CD4-positive, alpha-beta T cell treated with Interleukin-4 for 4 hours (primary cell): ENCODE data around the gene NTRK2.

Source experiments
- DNase-seq: peaks from one replicate; pipeline ENCODE4 v3.0.0-alpha.2; 2020

The NTRK2 gene

DNA sequence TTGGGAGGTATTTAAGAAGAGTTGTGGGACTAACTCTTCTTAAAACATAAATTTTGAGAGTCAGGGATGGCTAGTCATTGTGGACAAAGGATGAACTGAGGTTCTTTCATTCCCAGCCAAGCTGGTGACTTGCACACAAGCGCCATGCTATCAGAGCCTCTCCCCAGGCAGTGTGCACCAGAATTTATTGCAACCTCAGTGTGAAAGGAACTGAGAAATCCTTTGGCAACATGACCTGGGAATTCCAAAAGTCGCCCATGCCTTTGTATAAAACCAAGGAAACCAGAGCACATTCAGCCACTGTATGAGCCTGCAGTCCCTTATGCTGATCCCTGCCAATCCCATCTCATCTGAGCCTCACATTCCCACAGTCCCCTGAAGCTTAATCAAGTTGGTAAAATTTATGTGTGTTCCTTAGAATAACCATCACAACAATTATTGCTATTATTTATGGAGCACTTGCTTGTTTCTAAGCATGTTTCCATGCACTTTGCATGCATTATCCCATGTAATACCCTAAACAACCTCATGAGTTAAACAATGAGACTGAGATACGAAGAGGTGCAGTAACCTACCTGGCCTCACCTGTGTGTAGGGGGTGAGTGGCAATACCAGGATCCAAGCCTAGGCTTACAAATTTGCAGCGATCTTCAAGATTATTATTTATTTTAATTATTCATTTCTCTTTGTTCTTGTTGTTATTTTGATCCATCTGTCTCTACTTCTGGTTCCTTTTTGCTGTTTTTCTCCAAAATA is 116.4 kb downstream of the NTRK2 start:
- no peak for DNase-seq

DNA sequence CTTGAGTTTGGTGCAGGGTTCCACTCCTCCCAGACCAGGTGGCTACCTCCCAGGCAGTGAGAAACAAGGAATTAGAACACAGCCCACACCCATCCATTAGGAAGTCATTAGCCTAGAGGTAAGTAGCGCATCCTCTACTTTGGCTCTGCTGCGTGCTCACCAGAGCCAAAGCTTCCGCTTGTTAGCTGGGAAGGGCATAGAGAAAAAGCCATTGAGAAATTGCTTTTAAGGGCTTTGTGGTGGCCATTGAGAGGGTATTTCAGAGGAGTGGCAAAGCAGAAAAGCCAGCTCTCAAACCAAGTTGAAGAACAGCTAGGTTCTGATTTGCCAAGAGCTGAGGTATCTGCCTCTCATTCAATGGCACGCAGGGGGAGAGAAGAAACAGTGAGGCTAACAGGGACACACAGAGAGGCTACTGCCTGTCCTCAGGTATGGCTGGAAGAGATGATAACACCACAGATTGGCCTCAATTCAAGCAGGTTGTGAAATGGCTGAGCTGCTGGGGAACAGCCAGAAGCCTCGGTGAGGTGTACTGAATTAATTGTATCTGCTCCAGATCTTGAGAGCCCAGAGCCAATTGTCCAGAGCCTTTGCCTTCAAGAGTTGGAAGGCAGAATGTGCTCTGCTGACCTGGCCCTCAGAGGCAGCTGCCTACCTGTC is 119.4 kb downstream of the NTRK2 start:
- no peak for DNase-seq

- no peak for DNase-seq
Observed at GRCh38 chr9:84789463-84789830, 119.9 kb downstream of the NTRK2 start.

- no peak for DNase-seq
Observed at GRCh38 chr9:84791643-84792042, 122.1 kb downstream of the NTRK2 start.

DNA sequence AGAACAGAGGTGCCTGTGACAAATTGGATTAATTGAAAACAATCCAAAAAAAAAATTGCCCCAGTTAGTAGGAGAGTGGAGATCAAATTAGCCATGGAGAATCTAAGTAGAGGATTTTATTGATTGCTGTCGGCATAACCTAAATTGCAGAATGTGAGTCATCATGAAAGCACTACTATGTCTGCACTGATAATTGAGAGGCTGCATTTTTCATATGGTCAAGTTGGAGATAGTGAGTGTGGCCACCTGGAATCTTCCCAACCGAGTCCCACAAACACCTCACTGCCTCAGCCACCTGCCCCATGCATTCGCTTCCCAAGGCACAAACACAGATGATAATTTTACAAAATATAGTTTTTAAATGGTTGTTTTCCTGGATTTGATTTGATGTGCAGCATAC is 123.7 kb downstream of the NTRK2 start:
- DNase-seq: no peak

GRCh38 chr9:84794981-84795637 is 125.6 kb downstream of the NTRK2 start:
- no peak for DNase-seq

DNA sequence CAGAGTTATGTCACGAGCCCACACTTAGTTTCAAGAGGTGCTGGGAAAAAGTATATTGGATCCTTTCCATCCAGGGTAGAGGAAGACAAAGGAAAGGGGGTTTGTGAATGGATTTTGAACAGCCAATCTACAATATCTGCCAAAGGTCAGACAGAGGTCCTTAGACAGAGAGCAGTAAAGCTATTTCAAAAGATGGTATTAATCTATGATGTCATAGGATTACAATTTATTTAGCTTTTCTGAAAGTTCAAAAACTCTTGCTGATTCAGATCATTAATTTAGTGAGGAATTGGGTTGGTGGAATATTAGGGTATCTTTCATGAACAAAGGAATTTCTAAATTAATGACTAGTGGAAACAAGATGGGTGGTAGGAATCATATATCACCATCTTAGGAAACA is 126.9 kb downstream of the NTRK2 start:
- DNase-seq: no peak

DNA sequence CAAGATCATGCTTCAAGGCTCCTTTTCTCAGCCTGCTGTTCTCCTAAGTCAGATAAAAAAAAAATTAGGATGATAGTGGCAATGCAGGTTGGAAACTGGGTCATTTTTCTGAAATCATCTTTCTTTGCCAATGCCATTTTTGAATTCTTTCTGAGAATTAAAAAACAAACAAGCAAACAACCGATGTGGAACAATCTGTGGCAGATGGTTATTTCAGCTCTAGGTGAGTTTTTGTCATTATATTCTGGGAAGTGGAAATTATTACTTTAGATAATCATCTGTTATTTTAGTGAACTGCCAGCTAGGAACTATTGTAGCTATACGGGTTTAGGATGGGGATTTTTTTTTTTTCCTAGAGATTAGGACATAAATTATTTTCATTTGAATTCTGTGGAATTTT is 129.7 kb downstream of the NTRK2 start:
- no peak for DNase-seq

GRCh38 chr9:84804951-84805694 is 135.6 kb downstream of the NTRK2 start:
- DNase-seq: no peak

DNA sequence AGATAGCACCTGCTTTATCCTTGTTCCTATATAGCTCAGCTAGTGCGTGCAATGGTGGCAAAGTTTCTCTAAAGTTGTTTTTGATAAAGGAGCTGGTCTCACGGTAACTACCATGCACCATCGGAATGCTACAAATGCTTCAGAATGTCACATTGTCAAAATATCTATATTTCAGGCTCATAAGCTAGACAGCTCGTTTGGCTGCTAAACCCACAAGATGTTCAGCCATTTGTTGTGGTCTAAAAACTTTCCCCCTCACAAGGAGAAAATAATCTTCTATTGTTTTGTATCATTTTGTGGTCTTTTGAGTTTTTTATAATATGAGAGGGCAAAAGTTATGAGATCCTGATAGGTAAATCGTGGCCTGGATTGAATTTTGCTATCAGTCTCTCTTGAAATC is 137.9 kb downstream of the NTRK2 start:
- DNase-seq: no peak

DNA sequence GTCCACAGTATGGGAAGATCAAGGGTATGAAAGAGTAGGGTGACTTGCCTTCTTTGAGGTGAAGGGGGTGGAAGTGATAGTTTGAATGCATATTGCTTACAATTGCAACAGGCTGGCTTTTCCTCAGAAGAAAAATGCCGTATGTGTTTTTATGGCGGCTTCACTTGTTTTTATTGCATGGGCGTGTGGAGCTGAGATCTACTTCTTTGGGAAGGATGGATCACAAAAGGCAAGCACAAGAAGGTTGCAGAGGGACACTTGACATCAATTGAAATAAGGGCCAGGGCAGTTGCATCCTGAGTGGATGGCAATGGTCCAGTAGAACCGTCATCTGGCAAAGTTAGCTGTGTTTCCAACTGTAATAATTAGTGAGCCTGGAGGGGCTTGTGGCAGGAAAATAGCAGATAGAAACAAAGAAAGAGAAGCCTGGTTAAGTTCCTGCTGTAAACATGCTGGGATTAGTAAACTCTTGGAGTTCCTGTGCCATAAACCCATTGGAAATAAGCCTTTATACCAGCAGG is 138.4 kb downstream of the NTRK2 start:
- DNase-seq: no peak

GRCh38 chr9:84808416-84808815 is 138.9 kb downstream of the NTRK2 start:
- DNase-seq: no peak

GRCh38 chr9:84811072-84811750 is 141.7 kb downstream of the NTRK2 start:
- DNase-seq: no peak

GRCh38 chr9:84811751-84812074 is 142.2 kb downstream of the NTRK2 start:
- DNase-seq: no peak

DNA sequence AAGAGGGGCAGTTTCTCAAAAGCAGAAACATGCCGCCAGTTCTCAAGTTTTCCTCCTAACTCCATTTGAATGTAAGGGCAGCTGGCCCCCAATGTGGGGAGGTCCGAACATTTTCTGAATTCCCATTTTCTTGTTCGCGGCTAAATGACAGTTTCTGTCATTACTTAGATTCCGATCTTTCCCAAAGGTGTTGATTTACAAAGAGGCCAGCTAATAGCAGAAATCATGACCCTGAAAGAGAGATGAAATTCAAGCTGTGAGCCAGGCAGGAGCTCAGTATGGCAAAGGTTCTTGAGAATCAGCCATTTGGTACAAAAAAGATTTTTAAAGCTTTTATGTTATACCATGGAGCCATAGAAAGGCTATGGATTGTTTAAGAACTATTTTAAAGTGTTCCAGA is 142.8 kb downstream of the NTRK2 start:
- no peak for DNase-seq

DNA sequence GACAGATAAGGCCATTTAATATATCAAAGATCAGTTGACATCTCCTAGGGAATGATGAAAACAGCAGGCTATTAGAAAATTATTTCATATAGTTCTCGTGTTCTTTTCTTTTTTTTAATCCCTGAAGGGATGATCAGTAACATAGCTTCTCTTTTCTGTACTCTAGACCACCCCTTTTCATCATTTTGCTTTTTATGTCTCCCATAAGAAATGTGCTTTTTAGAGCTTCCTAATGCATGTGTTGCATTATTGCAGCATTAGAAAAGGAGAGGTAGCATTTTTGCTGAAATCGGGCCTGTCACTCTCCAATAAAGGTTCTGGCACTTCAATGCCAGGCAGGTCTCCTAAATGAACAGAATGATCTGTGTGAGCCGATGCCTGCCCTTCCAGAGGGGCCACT is 143.3 kb downstream of the NTRK2 start:
- no peak for DNase-seq

GRCh38 chr9:84815554-84815953 is 146.0 kb downstream of the NTRK2 start:
- no peak for DNase-seq

DNA sequence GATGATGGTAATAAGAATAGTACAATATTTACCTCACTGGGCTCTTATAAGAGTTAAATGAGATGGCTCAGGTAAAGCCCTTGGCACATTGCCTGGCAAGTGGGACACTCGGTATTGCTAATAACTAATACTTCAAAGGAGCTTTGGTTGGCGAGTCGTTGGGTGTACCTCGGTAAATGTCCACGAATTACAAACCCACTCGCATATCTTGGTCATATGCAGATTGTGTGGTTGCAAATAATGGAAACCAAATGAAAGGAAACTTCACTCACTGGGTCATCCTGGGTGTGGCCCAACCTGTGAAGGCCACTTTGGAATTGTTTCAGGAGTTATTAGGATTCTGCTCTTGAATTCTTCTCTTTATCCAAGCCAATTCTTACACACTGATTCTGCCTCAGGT is 147.5 kb downstream of the NTRK2 start:
- DNase-seq: no peak

- no peak for DNase-seq
Observed at GRCh38 chr9:84818791-84819190, 149.3 kb downstream of the NTRK2 start.

GRCh38 chr9:84819491-84819991 is 150.0 kb downstream of the NTRK2 start:
- no peak for DNase-seq

DNA sequence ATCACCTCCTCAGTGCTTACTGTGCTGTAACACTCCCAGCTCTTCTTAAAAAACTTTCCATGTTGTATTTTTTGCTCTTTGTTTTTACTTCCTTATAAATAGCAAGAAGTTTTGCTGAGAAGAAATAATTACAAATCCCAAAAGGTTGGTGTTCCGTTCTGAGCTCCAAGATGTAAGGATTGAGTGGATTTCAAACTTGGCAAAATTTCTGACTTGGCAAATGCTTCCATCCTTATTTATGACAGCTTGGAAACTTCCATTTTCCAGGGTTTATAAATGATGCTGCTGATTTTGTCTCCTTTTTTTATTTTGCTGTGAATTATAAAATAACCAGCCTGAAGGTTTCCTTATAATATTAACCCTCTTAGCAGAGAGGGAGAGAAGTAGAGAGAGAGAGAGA is 151.9 kb downstream of the NTRK2 start:
- no peak for DNase-seq

DNA sequence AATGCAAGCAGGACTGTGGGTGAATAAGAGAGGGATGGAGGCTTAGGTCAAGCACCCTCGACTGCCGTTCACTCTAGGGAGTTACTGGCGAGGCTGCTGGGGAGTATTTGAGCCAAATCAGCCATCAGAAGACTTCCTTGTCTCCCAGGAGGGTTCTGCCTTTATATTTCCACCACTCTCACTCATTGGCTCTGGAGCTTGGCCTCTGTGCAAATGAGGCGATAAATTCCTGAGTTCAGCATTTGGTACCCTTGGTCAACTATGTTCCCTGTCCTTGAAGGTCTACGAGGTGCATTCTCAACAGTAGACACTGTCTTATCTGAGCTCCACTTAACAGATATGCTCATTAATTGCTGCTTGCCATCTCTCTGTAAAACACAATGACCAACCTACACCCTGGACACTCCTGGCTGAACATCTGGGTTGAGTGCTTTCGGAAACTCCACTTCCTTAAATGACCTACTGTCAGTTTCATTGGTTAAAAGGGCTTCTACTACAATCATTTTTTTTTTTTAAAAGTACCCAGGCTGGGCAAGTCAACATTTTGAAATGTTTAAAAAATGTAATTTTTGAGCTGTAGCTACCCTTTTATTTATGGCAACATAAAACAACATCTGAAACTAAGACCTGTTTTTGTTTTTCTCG is 153.2 kb downstream of the NTRK2 start:
- DNase-seq: no peak
